ENCODE results near the gene GNAO1. TPM values are rescaled to one million over a fixed set of nuclear protein-coding genes. Genes with fewer than 3 reads are reported as not detected.

Gene GNAO1
- total and polyA plus RNA-seq, 2 of the 13 experiments (the other 11 are each of a cell fraction or from before 2014, with no cell fraction given), result not detected

DNA sequence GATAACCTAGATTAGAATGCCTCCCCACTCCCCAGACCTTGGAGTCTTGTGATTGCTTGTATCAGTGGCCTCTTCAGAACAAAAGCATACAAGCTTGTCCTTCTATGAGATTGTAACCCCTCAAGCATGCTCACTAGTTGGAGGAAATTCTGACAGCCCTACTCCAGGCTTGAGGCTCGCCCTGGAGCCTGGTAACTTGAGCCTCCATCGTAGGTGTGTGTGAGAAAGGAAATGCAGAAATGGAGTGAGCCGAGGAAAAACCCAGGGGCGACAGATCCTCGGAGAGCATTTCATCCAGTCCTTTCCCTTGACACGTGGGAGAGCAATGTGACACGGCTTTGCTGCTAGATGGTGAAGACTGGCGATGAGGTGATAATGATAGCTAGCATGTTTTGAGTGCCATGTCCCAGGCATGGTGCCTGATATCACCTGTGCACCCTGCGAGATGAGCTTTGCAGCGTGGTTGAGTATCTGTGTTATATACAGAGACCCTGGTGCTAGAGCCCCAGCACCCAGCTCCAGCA, 31.2 kb downstream of the GNAO1 start:
- no TSS peak for BruUV-seq (replicated peaks)
- in situ Hi-C loops (cut with HindIII; ENCODE audit: extremely low pct_ligation_motif_present, low pct_unique_long_range_greater_than_20kb) (no loop called here), intact Hi-C loops (cut with micrococcal nuclease; ENCODE audit: unreplicated experiment) (no loop called here)
- TF ChIP-seq, protein P1, sequence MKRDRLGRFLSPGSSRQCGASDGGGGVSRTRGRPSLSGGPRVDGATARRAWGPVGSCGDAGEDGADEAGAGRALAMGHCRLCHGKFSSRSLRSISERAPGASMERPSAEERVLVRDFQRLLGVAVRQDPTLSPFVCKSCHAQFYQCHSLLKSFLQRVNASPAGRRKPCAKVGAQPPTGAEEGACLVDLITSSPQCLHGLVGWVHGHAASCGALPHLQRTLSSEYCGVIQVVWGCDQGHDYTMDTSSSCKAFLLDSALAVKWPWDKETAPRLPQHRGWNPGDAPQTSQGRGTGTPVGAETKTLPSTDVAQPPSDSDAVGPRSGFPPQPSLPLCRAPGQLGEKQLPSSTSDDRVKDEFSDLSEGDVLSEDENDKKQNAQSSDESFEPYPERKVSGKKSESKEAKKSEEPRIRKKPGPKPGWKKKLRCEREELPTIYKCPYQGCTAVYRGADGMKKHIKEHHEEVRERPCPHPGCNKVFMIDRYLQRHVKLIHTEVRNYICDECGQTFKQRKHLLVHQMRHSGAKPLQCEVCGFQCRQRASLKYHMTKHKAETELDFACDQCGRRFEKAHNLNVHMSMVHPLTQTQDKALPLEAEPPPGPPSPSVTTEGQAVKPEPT (CRISPR knock-in tag; IDR thresholded peaks at IDR 0.05; ENCODE audit: low read depth), result no peak
- TF ChIP-seq ZNF557 (CRISPR knock-in tag; IDR thresholded peaks at IDR 0.05) (no peak), ZBTB7A (CRISPR knock-in tag; IDR thresholded peaks at IDR 0.05) (no peak), ZNF20 (CRISPR knock-in tag; IDR thresholded peaks at IDR 0.05) (no peak), MTA1 (CRISPR knock-in tag; IDR thresholded peaks at IDR 0.05; ENCODE audit: borderline replicate concordance) (no peak), ZMYM4 (CRISPR knock-in tag; IDR thresholded peaks at IDR 0.05) (no peak), ZSCAN25 (CRISPR knock-in tag; IDR thresholded peaks at IDR 0.05) (no peak), STAT5B (CRISPR knock-in tag; IDR thresholded peaks at IDR 0.05) (no peak), DMAP1 (CRISPR knock-in tag; IDR thresholded peaks at IDR 0.05) (no peak), HNRNPLL (IDR thresholded peaks at IDR 0.05; ENCODE audit: low read depth, low read length, poor library complexity, severe bottlenecking) (no peak)
- TF ChIP-seq, protein P2, sequence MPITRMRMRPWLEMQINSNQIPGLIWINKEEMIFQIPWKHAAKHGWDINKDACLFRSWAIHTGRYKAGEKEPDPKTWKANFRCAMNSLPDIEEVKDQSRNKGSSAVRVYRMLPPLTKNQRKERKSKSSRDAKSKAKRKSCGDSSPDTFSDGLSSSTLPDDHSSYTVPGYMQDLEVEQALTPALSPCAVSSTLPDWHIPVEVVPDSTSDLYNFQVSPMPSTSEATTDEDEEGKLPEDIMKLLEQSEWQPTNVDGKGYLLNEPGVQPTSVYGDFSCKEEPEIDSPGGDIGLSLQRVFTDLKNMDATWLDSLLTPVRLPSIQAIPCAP (CRISPR knock-in tag; IDR thresholded peaks at IDR 0.05; ENCODE audit: low read depth), result no peak
- TF ChIP-seq, protein P3, sequence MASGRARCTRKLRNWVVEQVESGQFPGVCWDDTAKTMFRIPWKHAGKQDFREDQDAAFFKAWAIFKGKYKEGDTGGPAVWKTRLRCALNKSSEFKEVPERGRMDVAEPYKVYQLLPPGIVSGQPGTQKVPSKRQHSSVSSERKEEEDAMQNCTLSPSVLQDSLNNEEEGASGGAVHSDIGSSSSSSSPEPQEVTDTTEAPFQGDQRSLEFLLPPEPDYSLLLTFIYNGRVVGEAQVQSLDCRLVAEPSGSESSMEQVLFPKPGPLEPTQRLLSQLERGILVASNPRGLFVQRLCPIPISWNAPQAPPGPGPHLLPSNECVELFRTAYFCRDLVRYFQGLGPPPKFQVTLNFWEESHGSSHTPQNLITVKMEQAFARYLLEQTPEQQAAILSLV (CRISPR knock-in tag; IDR thresholded peaks at IDR 0.05; ENCODE audit: borderline replicate concordance), result no peak
- TF ChIP-seq, protein P4, sequence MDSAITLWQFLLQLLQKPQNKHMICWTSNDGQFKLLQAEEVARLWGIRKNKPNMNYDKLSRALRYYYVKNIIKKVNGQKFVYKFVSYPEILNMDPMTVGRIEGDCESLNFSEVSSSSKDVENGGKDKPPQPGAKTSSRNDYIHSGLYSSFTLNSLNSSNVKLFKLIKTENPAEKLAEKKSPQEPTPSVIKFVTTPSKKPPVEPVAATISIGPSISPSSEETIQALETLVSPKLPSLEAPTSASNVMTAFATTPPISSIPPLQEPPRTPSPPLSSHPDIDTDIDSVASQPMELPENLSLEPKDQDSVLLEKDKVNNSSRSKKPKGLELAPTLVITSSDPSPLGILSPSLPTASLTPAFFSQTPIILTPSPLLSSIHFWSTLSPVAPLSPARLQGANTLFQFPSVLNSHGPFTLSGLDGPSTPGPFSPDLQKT (CRISPR knock-in tag; IDR thresholded peaks at IDR 0.05; ENCODE audit: borderline replicate concordance), result no peak
- TF ChIP-seq, protein P5, sequence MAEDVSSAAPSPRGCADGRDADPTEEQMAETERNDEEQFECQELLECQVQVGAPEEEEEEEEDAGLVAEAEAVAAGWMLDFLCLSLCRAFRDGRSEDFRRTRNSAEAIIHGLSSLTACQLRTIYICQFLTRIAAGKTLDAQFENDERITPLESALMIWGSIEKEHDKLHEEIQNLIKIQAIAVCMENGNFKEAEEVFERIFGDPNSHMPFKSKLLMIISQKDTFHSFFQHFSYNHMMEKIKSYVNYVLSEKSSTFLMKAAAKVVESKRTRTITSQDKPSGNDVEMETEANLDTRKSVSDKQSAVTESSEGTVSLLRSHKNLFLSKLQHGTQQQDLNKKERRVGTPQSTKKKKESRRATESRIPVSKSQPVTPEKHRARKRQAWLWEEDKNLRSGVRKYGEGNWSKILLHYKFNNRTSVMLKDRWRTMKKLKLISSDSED (CRISPR knock-in tag; IDR thresholded peaks at IDR 0.05), result no peak
- TF ChIP-seq, protein P6, sequence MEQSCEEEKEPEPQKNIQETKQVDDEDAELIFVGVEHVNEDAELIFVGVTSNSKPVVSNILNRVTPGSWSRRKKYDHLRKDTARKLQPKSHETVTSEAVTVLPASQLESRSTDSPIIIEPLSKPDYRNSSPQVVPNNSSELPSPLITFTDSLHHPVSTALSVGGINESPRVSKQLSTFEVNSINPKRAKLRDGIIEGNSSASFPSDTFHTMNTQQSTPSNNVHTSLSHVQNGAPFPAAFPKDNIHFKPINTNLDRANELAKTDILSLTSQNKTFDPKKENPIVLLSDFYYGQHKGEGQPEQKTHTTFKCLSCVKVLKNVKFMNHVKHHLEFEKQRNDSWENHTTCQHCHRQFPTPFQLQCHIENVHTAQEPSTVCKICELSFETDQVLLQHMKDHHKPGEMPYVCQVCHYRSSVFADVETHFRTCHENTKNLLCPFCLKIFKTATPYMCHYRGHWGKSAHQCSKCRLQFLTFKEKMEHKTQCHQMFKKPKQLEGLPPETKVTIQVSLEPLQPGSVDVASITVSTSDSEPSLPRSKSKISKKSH (CRISPR knock-in tag; IDR thresholded peaks at IDR 0.05; ENCODE audit: borderline replicate concordance), result no peak
- H3K9me3 ChIP-seq (ENCODE audit: low read length), result no peaks in the 10 kb centered on the region
- FAIRE-seq (no peak), DNase-seq (ENCODE audit: low spot score) (no peak), ATAC-seq (no peak)
- WGBS (ENCODE audit: low lambda C conversion rate), result 10% methylated on average over 10 of the region's 10 CpGs
- peaks cover 0 to 3% of the 10 kb centered on the region in 2 experiments; a peak in 1 of 5 replicates for H3K27me3 ChIP-seq (ENCODE audit: control insufficient read depth in 1 of 2, insufficient read depth in 2 of 2, low read length in 2 of 2)
- no peaks in the 10 kb centered on the region for H4K20me1 ChIP-seq (ENCODE audit: insufficient read depth, low read length)
- H3K36me3 ChIP-seq (replicated peaks in 1 of 2; ENCODE audit: control insufficient read depth in 1 of 2, insufficient read depth in 2 of 2, low read length in 2 of 2), result no peaks in the 10 kb centered on the region
- no peaks in the 10 kb centered on the region for H3K4me1 ChIP-seq (ENCODE audit: insufficient read depth, low read length)
- POLR2A ChIA-PET, result no interaction called here
- no peak overlapping the region for H3K9ac ChIP-seq (ENCODE audit: insufficient read depth, low read depth, low read length)
- no peak overlapping the region for H3K27ac ChIP-seq (ENCODE audit: extremely low read length, insufficient read depth, low read length)
- H2AFZ ChIP-seq (ENCODE audit: low read length), result no peak overlapping the region
- CTCF ChIA-PET (ENCODE audit: low intra/inter-chr PET ratio, low total read pairs), result no interaction called here
- H3K79me2 ChIP-seq (ENCODE audit: insufficient read depth, low read length), result no peaks in the 10 kb centered on the region
- no peak overlapping the region for H3K4me3 ChIP-seq (replicated peaks in 1 of 3; ENCODE audit: insufficient read depth in 1 of 3, low read depth in 2 of 3, low read length in 3 of 3)
- no peak overlapping the region for H3K4me2 ChIP-seq (ENCODE audit: low read depth, low read length)

Measured in HepG2 (cell line).